Ovary (tissue), 9 donors: ENCODE data around the gene EEF1A2. TPM values are rescaled to one million over a fixed set of nuclear protein-coding genes. Genes with fewer than 3 reads are reported as not detected.

Source experiments
- DNase-seq, 5 donors: peaks; one replicate each; pipeline ENCODE4 v3.0.0-alpha.2; 2019 to 2020
- H3K27ac ChIP-seq, 2 donors: fragments of 200-600 bp; one replicate each; pipeline versions ENCODE4 v1.5.1 to v1.8.0; 2019 to 2022
- H3K27me3 ChIP-seq: fragments of 200-600 bp; one replicate; pipeline ENCODE4 v1.8.0; 2022
- H3K36me3 ChIP-seq: fragments of 200-600 bp; sonication (generic); one replicate; pipeline ENCODE4 v1.5.1; 2019
- H3K4me1 ChIP-seq: one replicate; pipeline ENCODE4 v1.8.1; 2013; ENCODE audit warnings: mild to moderate bottlenecking, moderate library complexity; ENCODE audit not compliant: insufficient read depth
- H3K4me3 ChIP-seq: fragments of 200-600 bp; sonication (generic); one replicate; pipeline ENCODE4 v1.5.1; 2017
- H3K9me3 ChIP-seq, 2 donors: fragments of 200-600 bp in 1 of 2; sonication (generic) in 1 of 2; one replicate each; pipeline versions ENCODE4 v1.5.1 to v1.8.1; 2013 to 2019; ENCODE audit warnings: mild to moderate bottlenecking in 1 of 2, moderate library complexity in 1 of 2
- CTCF ChIP-seq, 3 donors: fragments of 450-650 bp in 2 of 3; fragments of 200-600 bp in 1 of 3; IDR thresholded peaks; one replicate each; pipeline versions ENCODE4 v1.5.1 to v1.8.0; 2016 to 2022; ENCODE audit warnings: antibody characterized with exemption in 3 of 3, mild to moderate bottlenecking in 1 of 3
- EP300 ChIP-seq: sonication (generic); formaldehyde crosslinking; IDR thresholded peaks from one replicate; pipeline ENCODE4 v1.6.1; 2017; ENCODE audit warnings: antibody characterized with exemption
- POLR2A ChIP-seq: fragments of 450-650 bp; IDR thresholded peaks from one replicate; pipeline ENCODE4 v1.6.1; 2017; ENCODE audit warnings: antibody characterized with exemption, mild to moderate bottlenecking, moderate library complexity
- WGBS, 3 donors: extraction: QIAGEN DNeasy Blood & Tissue Kit in 1 of 3; methylation state at CpG; one replicate each; pipeline versions ENCODE4 v1.1.5 to v1.1.7; 2013 to 2017; 5-methylcytosine and 5-hydroxymethylcytosine counted together
- intact Hi-C, 4 donors: fragments of 100-400 bp; cut with DNase I; formaldehyde crosslinking; loops; one replicate each; pipeline versions ENCODE4 v1.11.0 to v1.15.1; 2022 to 2023
- polyA plus RNA-seq, 2 donors: library from polyadenylated mRNA; stranded (reverse); fragments of 200-250 nt in 1 of 2; fragments of 350-450 nt in 1 of 2; fragmentation: Illumina TruSeq in 1 of 2; extraction: RNeasy Lipid Tissue Mini Kit (QIAGEN cat#74804) in 1 of 2; gene quantifications; one replicate each; pipeline ENCODE4 v1.2.3, GENCODE V29; 2013 to 2014
- total RNA-seq, 7 donors: library from RNA; depleted of rRNA in 2 of 7; stranded (reverse); fragments of >200 nt in 2 of 7; fragmentation: NEBNext Ultra II Directional in 3 of 7; extraction: Animal tissue kit (Norgen Biotek cat#: 25700) in 3 of 7; gene quantifications; one replicate each; pipeline versions ENCODE4 v1.1.0 to v1.2.4, GENCODE V29; 2016 to 2023
- donor health status: DM: no; HTN: no; CAD: no; lungs with moderate emphysema.
- donor health status: DM: no; HTN: no; CAD: no.
- donor health status: Bipolar disorder and iron deficiency.
- donor health status: DM: yes; HTN: yes; CAD: no.
- donor health status: DM: no; HTN: no; CAD: no.
- donor health status: DM: yes; HTN: yes; CAD: no.

EEF1A2 gene
- total and polyA plus RNA-seq, 9 donors = 0.25 to 1.3 (median 0.69) TPM

GRCh38 chr20:63539441-63540370 lies 40.8 kb upstream of the EEF1A2 start:
- WGBS, 3 donors = 87 to 93% (median 88%) methylated on average over 25 to 29 of the region's 29 CpGs
- H3K27me3 ChIP-seq = no peaks in the 10 kb centered on the region
- intact Hi-C loops = loop anchor here (2.0 to 10.0 kb wide), 6 partner anchors 105 to 438 kb away; partner anchors contain the start of genes ABHD16B (in 2 of the 4) and SAMD10 (in 1 of the 4)
- H3K36me3 ChIP-seq = no peaks in the 10 kb centered on the region
- H3K4me1 ChIP-seq = peaks cover 2% of the 10 kb centered on the region
- H3K27ac ChIP-seq = no peak overlapping the region
- no peak for DNase-seq
- no peak for TF ChIP-seq EP300
- no peak for TF ChIP-seq CTCF (IDR thresholded peaks at IDR 0.05)
- TF ChIP-seq POLR2A = no peak
- no peaks in the 10 kb centered on the region for H3K9me3 ChIP-seq
- no peak overlapping the region for H3K4me3 ChIP-seq

GRCh38 chr20:63539092-63539430 lies 40.2 kb upstream of the EEF1A2 start:
- H3K9me3 ChIP-seq = no peaks in the 10 kb centered on the region
- H3K4me3 ChIP-seq = no peak overlapping the region
- 69 to 77% (median 75%) methylated on average over 12 of the region's 12 CpGs for WGBS, 3 donors
- no peaks in the 10 kb centered on the region for H3K27me3 ChIP-seq
- H3K27ac ChIP-seq = no peak overlapping the region
- no peaks in the 10 kb centered on the region for H3K36me3 ChIP-seq
- TF ChIP-seq CTCF (IDR thresholded peaks at IDR 0.05) (no peak), EP300 (no peak), POLR2A (no peak)
- intact Hi-C loops = loop anchor here (2.0 to 10.0 kb wide), 6 partner anchors 106 to 438 kb away; partner anchors contain the start of genes ABHD16B (in 2 of the 4) and SAMD10 (in 1 of the 4)
- no peak for DNase-seq
- peaks cover 2% of the 10 kb centered on the region for H3K4me1 ChIP-seq

- H3K9me3 ChIP-seq = no peaks in the 10 kb centered on the region
- 39 to 55% (median 42%) methylated on average over 27 of the region's 27 CpGs for WGBS, 3 donors
- no peak for DNase-seq
- H3K4me1 ChIP-seq = peaks cover 2% of the 10 kb centered on the region
- no peaks in the 10 kb centered on the region for H3K36me3 ChIP-seq
- H3K27ac ChIP-seq = no peak overlapping the region
- TF ChIP-seq EP300 (no peak), POLR2A (no peak), CTCF (IDR thresholded peaks at IDR 0.05) (no peak)
- intact Hi-C loops = loop anchor here (2.0 to 10.0 kb wide), 6 partner anchors 106 to 439 kb away; partner anchors contain the start of genes ABHD16B (in 2 of the 4) and SAMD10 (in 1 of the 4)
- H3K4me3 ChIP-seq = no peak overlapping the region
- H3K27me3 ChIP-seq = no peaks in the 10 kb centered on the region
Measured at GRCh38 chr20:63538204-63539091, 39.6 kb upstream of the EEF1A2 start.
